Parathyroid adenoma (tissue), 2 donors: ENCODE measurements around the gene CXCL12.

Experiments
- H2AFZ ChIP-seq: fragments of 300-600 bp; sonication (generic); one replicate; pipeline ENCODE4 v1.7.0; 2017; ENCODE audit warnings: antibody characterized with exemption, mild to moderate bottlenecking
- H3K27ac ChIP-seq: fragments of 300-600 bp; sonication (generic); one replicate; pipeline ENCODE4 v1.7.0; 2017
- H3K27me3 ChIP-seq: fragments of 300-600 bp; sonication (generic); one replicate; pipeline ENCODE4 v1.7.0; 2017; ENCODE audit warnings: low read length; ENCODE audit not compliant: control insufficient read depth, insufficient read depth
- H3K36me3 ChIP-seq: fragments of 300-600 bp; sonication (generic); one replicate; pipeline ENCODE4 v1.7.0; 2017; ENCODE audit warnings: low read length; ENCODE audit not compliant: control insufficient read depth, insufficient read depth
- H3K4me1 ChIP-seq: fragments of 300-600 bp; sonication (generic); one replicate; pipeline ENCODE4 v1.7.0; 2017; ENCODE audit warnings: control low read depth
- H3K4me2 ChIP-seq: fragments of 300-600 bp; sonication (generic); one replicate; pipeline ENCODE4 v1.7.0; 2017; ENCODE audit warnings: low read length
- H3K4me3 ChIP-seq: fragments of 300-600 bp; sonication (generic); one replicate; pipeline ENCODE4 v1.7.0; 2017; ENCODE audit warnings: low read depth, low read length
- H3K79me2 ChIP-seq: fragments of 300-600 bp; sonication (generic); one replicate; pipeline ENCODE4 v1.7.0; 2017; ENCODE audit warnings: control low read depth
- H3K9ac ChIP-seq: fragments of 300-600 bp; sonication (generic); one replicate; pipeline ENCODE4 v1.7.0; 2017; ENCODE audit warnings: mild to moderate bottlenecking
- H3K9me3 ChIP-seq: fragments of 300-600 bp; sonication (generic); one replicate; pipeline ENCODE4 v1.7.0; 2017; ENCODE audit warnings: low read length; ENCODE audit not compliant: control insufficient read depth
- CTCF ChIP-seq: fragments of 300-600 bp; sonication (generic); IDR thresholded peaks from one replicate; pipeline ENCODE4 v1.7.0; 2017; ENCODE audit warnings: antibody characterized with exemption, mild to moderate bottlenecking
- donor health status: primary hyperparathyroidism.

CXCL12 gene

GRCh38 chr10:44369854-44370253, 15.0 kb downstream of the CXCL12 start:
- no peak overlapping the region for H2AFZ ChIP-seq
- no peak overlapping the region for H3K4me2 ChIP-seq
- no peak overlapping the region for H3K9ac ChIP-seq
- no peak overlapping the region for H3K4me3 ChIP-seq
- no peaks in the 10 kb centered on the region for H3K36me3 ChIP-seq
- H3K79me2 ChIP-seq, result no peaks in the 10 kb centered on the region
- H3K27ac ChIP-seq, result no peak overlapping the region
- peaks cover 3% of the 10 kb centered on the region for H3K4me1 ChIP-seq
- TF ChIP-seq CTCF, result no peak
- H3K27me3 ChIP-seq, result no peaks in the 10 kb centered on the region
- H3K9me3 ChIP-seq, result no peaks in the 10 kb centered on the region

- Histone ChIP-seq H2AFZ (no peak overlapping the region), H3K36me3 (no peaks in the 10 kb centered on the region), H3K4me1 (peaks cover 3% of the 10 kb centered on the region), H3K4me3 (no peak overlapping the region), H3K4me2 (no peak overlapping the region), H3K9ac (no peak overlapping the region), H3K27me3 (no peaks in the 10 kb centered on the region), H3K9me3 (no peaks in the 10 kb centered on the region), H3K79me2 (no peaks in the 10 kb centered on the region), H3K27ac (peak overlapping the region; percentile 3)
- TF ChIP-seq CTCF, result no peak
Measured at GRCh38 chr10:44369296-44369695, 15.6 kb downstream of the CXCL12 start.

GRCh38 chr10:44368637-44369036, 16.3 kb downstream of the CXCL12 start:
- no peak for TF ChIP-seq CTCF
- H3K27me3 ChIP-seq, result no peaks in the 10 kb centered on the region
- no peak overlapping the region for H2AFZ ChIP-seq
- no peak overlapping the region for H3K9ac ChIP-seq
- H3K4me3 ChIP-seq, result no peak overlapping the region
- H3K4me2 ChIP-seq, result no peak overlapping the region
- no peaks in the 10 kb centered on the region for H3K79me2 ChIP-seq
- H3K4me1 ChIP-seq, result peaks cover 3% of the 10 kb centered on the region
- no peak overlapping the region for H3K27ac ChIP-seq
- H3K36me3 ChIP-seq, result no peaks in the 10 kb centered on the region
- H3K9me3 ChIP-seq, result no peaks in the 10 kb centered on the region

- Histone ChIP-seq H3K4me2 (no peak overlapping the region), H3K79me2 (no peaks in the 10 kb centered on the region), H2AFZ (no peak overlapping the region), H3K36me3 (no peaks in the 10 kb centered on the region), H3K4me1 (peaks cover 3% of the 10 kb centered on the region), H3K27me3 (no peaks in the 10 kb centered on the region), H3K27ac (no peak overlapping the region), H3K9me3 (no peaks in the 10 kb centered on the region), H3K9ac (no peak overlapping the region), H3K4me3 (no peak overlapping the region)
- TF ChIP-seq CTCF, result no peak
Measured at GRCh38 chr10:44366941-44367630, 17.8 kb downstream of the CXCL12 start.

- no peaks in the 10 kb centered on the region for H3K36me3 ChIP-seq
- no peak overlapping the region for H3K4me3 ChIP-seq
- no peaks in the 10 kb centered on the region for H3K27me3 ChIP-seq
- H3K4me2 ChIP-seq, result no peak overlapping the region
- no peak overlapping the region for H3K9ac ChIP-seq
- H3K79me2 ChIP-seq, result no peaks in the 10 kb centered on the region
- no peaks in the 10 kb centered on the region for H3K9me3 ChIP-seq
- no peaks in the 10 kb centered on the region for H3K4me1 ChIP-seq
- H2AFZ ChIP-seq, result no peak overlapping the region
- no peak overlapping the region for H3K27ac ChIP-seq
- TF ChIP-seq CTCF, result no peak
Measured at GRCh38 chr10:44364566-44364965, 20.3 kb downstream of the CXCL12 start.
